SIG-M5 (cell line): ENCODE data around the gene ZNF691.
"Not testable (repeated sequence)": the region's sequence is repeated elsewhere in the genome, so short reads cannot be mapped to it uniquely, and the experiment has no call there.

Experiments used
- DNase-seq: peaks from one replicate; lab custom pipeline; 2025; lab: John Stamatoyannopoulos, UW

Gene ZNF691

GRCh38 chr1:42832641-42833240 lies 13.7 kb upstream of the ZNF691 start:
- DNase-seq = no peak

GRCh38 chr1:42833981-42834380 lies 12.4 kb upstream of the ZNF691 start:
- no peak for DNase-seq

DNA sequence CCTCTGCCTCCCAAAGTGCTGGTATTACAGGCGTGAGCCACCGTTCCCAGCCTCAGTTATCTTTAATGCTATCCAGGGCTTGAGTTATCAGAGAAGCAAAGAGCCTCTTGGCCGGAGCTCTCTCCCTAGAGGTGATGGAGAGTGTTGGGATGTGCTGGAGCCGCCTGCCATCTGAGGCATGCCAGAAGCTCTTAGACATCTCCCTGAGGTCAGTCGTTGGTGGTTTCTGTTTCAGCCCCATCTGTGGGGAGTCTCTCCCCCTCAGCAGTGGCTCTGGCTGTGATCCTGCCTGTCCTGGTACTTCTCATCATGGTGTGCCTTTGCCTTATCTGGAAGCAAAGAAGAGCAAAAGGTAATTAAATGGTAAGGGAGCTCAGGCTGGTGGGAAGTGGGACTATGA lies 11.6 kb upstream of the ZNF691 start:
- no peak for DNase-seq

DNA sequence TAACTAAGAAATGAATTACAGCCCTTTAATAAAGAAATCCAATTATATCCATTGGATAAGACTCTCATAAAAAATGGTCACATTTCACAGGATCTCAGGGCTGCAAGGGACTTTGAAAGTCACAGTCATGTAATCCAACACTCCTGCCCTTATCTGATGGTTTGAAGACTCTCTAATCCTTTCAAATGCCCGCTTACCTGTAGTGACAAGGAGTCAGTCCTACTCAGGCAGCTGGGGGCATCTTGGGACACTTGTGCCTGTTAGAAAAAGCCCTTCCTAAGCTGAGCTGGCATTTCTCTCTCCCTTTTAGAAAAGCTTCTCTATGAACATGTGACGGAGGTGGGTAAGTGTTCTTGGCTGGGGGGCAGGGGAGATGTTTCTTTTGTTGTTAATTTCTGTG lies 11.0 kb upstream of the ZNF691 start:
- DNase-seq = no peak

- DNase-seq = no peak
These were observed 8.7 kb upstream of the ZNF691 start for GRCh38 chr1:42837709-42838108.

- no peak for DNase-seq
These were observed 7.8 kb upstream of the ZNF691 start for GRCh38 chr1:42838482-42839190.

DNA sequence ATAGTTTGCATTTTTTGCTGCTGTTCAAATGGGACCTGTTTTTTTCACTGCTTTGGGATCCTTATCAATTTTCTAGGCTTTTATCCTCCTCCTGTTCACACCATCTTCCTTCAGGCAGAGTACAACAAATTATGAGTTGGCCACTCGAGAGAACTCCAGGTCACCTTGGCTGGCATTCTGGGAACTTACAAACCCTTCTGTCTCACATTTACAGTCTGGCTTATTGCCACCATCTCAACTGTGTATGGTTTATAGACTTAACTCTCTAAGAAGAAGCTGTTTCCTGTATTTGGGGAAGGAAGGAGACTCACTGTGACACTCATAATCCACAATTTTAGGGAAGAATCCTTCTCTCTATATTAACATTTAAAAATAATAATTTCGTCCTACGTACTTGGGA lies 5.4 kb upstream of the ZNF691 start:
- no peak for DNase-seq

DNA sequence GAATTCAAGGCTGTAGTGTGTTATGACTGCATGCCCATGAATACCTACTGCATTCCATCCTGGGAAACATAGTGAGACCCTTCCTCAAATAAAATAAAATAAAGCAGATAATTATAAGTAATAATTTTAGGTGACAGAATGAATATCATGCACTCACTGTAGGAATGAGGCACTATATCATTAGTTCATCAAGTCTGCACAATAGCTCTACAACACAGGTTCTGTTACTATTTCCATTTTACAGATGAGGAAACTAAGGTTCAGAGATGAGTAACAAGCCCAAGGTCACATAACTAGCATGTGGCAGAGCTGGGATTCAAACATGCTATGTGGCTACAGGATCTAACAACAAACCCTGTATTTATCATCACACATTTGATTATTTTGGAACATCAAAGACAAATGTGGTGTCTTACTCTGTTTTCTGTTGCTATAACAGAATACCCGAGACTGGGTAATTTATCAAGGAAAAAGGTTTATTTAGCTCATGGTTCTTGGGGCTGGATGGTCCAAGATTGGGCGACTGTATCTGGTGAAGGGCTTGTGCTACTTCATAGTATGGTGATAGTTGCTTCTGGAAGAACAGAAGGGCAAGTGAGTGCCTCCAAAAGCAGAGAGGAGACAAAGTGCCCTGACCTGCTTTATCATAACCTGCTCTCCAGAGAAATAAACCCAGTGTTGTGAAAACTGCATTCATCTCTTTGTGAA lies 4.8 kb upstream of the ZNF691 start:
- no peak for DNase-seq

DNA sequence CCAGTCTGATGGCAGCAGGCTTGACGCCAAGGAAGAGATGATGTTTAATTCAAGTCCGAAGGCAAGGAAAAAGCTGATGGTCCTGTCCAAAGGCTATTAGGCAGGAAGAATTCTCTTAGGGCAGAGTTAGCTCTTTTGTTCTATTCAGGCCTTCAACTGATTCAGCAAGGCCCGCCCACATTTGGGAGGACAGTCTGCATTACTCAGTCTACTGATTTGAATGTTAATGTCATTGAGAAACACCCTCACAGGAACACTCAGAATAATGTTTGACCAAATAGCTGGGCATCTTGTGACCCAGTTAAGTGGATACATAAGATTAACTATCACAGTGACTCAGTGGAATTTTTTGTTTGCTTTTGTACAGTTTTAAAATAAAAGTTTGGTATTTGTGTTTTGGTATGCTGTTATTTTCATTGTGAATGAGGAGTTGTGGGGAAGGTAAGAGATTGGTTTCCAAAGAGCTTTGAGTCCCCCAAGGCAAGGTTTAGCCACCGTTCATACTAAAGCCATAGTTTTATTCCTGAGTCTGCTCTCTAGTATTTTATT lies 1.7 kb upstream of the ZNF691 start:
- DNase-seq = no peak

GRCh38 chr1:42845193-42845592 lies 1.2 kb upstream of the ZNF691 start:
- no peak for DNase-seq

GRCh38 chr1:42845866-42846256 lies 552 bp upstream of the ZNF691 start:
- no peak for DNase-seq

- no peak for DNase-seq
These were observed 740 bp downstream of the ZNF691 start for GRCh38 chr1:42847111-42847595.

DNA sequence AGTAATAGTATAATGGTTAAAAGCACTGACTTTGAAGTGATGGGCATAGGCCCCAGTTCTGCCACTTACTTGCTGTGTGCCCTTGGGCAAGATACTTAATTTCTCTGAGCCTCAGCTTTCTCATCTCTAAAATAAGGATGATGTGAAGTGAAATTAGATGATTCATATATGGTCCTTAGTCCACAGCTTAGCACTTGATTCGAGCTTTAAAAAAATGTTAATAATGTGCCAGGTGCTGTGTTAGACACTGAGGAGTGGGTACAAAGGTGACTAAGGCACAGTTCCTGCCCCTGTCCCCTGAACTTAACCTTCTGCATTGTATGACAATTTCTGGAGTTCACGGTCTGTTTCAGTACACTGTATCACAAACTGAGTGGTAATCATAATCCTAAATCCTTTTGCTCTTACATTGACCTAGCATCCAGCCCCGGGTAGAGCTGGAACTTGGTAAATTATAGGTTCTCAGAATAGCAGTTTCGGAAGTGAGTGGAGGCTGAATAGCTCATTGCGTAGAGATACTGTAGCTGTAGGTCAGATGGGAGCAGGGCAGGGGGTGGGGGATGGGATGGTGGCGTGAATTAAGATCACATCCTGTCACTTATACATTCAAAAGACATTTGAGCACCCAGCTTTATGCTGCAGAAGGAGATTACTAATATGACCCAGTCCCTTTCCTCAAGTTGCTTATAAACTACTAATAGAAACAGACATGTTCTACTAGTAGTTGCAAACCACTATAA lies 1.5 kb downstream of the ZNF691 start:
- no peak for DNase-seq

DNA sequence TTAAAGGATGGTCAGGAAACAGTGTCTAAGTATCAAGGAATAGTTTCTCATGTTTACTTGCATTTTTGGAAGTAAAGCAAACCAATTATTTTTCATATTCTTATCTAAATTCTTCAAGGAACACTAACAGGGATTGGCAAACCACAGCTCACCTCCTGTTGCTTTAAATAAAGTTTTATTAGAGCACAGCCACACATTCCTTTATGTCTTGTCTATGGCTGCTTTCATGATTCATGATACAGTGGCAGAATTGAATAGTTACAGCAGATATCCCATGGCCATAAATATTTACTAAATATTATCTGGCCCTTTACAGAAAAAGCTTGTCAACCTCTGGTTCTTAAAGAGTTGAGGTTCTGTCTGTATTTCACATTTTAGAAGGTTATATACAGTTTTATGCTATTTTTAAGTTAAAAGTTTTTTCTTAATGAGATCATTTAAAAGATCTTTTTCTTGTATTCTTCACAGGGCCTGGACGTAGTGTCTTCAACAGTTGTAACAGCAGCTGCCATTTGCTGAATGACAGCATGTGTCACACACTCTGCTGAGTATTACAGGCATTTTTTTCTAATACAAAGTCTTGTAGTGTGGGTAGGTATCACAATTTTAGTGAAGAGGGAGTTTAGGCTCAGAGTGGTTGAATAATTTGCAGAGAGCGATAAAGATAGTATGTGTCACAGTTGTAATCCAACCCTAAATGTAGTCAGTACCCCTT lies 2.6 kb downstream of the ZNF691 start:
- no peak for DNase-seq

- no peak for DNase-seq
These were observed 3.5 kb downstream of the ZNF691 start for GRCh38 chr1:42849944-42850343.

DNA sequence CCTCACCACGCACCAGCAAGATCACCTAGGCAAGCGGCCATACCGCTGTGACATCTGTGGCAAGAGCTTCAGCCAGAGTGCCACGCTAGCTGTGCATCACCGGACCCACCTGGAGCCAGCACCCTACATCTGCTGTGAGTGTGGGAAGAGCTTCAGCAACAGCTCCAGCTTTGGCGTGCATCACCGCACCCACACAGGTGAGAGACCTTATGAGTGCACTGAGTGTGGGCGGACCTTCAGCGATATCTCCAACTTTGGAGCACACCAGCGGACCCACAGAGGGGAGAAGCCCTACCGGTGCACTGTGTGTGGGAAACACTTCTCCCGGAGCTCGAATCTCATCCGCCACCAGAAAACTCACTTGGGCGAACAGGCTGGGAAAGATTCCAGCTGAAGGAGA lies 5.0 kb downstream of the ZNF691 start:
- DNase-seq = no peak

- no peak for DNase-seq
These were observed 5.7 kb downstream of the ZNF691 start for GRCh38 chr1:42851960-42852607.

- no peak for DNase-seq
These were observed 6.2 kb downstream of the ZNF691 start for GRCh38 chr1:42852608-42852980.

GRCh38 chr1:42853116-42853884 lies 6.9 kb downstream of the ZNF691 start:
- no peak for DNase-seq

- DNase-seq = not testable (repeated sequence)
These were observed 10.1 kb downstream of the ZNF691 start for GRCh38 chr1:42856554-42856953.
